NB4 (cell line): Measurements from ENCODE around the gene KLLN.

Experiments used
- MAX ChIP-seq: IDR thresholded peaks from 2 replicates; pipeline ENCODE4 v1.6.1; 2011; ENCODE audit warnings: low read depth, low read length
- MYC ChIP-seq: IDR thresholded peaks from 2 replicates; pipeline ENCODE4 v1.6.1; 2011; ENCODE audit warnings: low read depth, low read length
- POLR2A ChIP-seq: IDR thresholded peaks from 2 replicates; pipeline ENCODE4 v1.6.1; 2011; ENCODE audit warnings: mild to moderate bottlenecking; ENCODE audit not compliant: insufficient read length; ENCODE audit errors: extremely low read depth
- TF ChIP-seq, protein P1 (sequence below): IDR thresholded peaks from one replicate; pipeline ENCODE4 v1.5.1; 2012; ENCODE audit warnings: low read depth, low read length

DNA sequence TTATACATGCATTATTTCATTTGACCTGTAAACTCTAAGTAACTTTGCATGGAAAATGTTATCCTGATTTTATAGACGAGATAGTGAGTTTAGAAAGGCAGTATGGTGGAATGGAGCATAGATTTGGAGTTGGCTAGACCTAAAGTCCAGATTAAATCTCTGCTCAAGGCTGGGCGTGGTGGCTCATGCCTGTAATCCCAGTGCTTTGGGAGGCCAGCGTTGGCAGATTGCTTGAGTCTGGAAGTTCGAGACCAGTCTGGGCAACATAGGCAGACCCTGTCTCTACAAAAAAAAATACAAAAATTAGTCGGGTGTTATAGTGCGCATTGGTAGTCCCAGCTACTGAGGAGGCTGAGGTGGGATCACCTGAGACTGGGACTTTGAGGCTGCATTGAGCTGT, 9.5 kb upstream of the KLLN start:
- TF ChIP-seq POLR2A (no peak), MAX (no peak), MYC (no peak)
- TF ChIP-seq, protein P1, sequence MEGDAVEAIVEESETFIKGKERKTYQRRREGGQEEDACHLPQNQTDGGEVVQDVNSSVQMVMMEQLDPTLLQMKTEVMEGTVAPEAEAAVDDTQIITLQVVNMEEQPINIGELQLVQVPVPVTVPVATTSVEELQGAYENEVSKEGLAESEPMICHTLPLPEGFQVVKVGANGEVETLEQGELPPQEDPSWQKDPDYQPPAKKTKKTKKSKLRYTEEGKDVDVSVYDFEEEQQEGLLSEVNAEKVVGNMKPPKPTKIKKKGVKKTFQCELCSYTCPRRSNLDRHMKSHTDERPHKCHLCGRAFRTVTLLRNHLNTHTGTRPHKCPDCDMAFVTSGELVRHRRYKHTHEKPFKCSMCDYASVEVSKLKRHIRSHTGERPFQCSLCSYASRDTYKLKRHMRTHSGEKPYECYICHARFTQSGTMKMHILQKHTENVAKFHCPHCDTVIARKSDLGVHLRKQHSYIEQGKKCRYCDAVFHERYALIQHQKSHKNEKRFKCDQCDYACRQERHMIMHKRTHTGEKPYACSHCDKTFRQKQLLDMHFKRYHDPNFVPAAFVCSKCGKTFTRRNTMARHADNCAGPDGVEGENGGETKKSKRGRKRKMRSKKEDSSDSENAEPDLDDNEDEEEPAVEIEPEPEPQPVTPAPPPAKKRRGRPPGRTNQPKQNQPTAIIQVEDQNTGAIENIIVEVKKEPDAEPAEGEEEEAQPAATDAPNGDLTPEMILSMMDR, result no peak
